Karpas-422 (cell line): Measurements from ENCODE around the gene CHRM2. TPM values are rescaled to one million over a fixed set of nuclear protein-coding genes. Genes with fewer than 3 reads are reported as not detected.

Source experiments
- DNase-seq: peaks from one replicate; pipeline ENCODE4 v3.0.0-alpha.2; 2015
- H2AFZ ChIP-seq: fragments of 200-600 bp; sonication (generic); 2 replicates; pipeline ENCODE4 v1.6.1; 2014; ENCODE audit warnings: antibody characterized with exemption, low read length, mixed read lengths
- H3K27ac ChIP-seq: fragments of 200-600 bp; sonication (generic); 2 replicates; pipeline ENCODE4 v1.5.1; 2014; ENCODE audit warnings: mild to moderate bottlenecking, low read length, moderate library complexity
- H3K27me3 ChIP-seq: fragments of 200-600 bp; sonication (generic); 2 replicates; pipeline ENCODE4 v1.6.1; 2014; ENCODE audit warnings: low read length, mixed read lengths
- H3K36me3 ChIP-seq: fragments of 200-600 bp; sonication (generic); 2 replicates; pipeline ENCODE4 v1.6.1; 2014; ENCODE audit warnings: low read length, mixed read lengths; ENCODE audit not compliant: insufficient read depth
- H3K4me1 ChIP-seq: fragments of 200-600 bp; sonication (generic); 2 replicates; pipeline ENCODE4 v1.6.1; 2014; ENCODE audit warnings: mild to moderate bottlenecking, low read length, mixed read lengths
- H3K4me2 ChIP-seq: fragments of 200-600 bp; sonication (generic); 2 replicates; pipeline ENCODE4 v1.6.1; 2014; ENCODE audit warnings: low read length, low read depth, mild to moderate bottlenecking; ENCODE audit not compliant: poor library complexity, severe bottlenecking
- H3K4me3 ChIP-seq: fragments of 200-600 bp; sonication (generic); 2 replicates; pipeline ENCODE4 v1.5.1; 2014; ENCODE audit warnings: mild to moderate bottlenecking, antibody characterized with exemption, low read length, mixed read lengths
- H3K79me2 ChIP-seq: fragments of 200-600 bp; sonication (generic); 2 replicates; pipeline ENCODE4 v1.6.1; 2014; ENCODE audit warnings: mild to moderate bottlenecking, low read length, mixed read lengths
- H3K9ac ChIP-seq: fragments of 200-600 bp; sonication (generic); 2 replicates; pipeline ENCODE4 v1.6.0; 2014; ENCODE audit warnings: low read length
- H3K9me2 ChIP-seq: fragments of 200-600 bp; sonication (generic), shearing (Covaris generic); replicated peaks from 2 replicates; pipeline ENCODE4 v1.6.0; 2014; ENCODE audit warnings: mild to moderate bottlenecking, low read length, moderate library complexity; ENCODE audit not compliant: insufficient read depth
- H3K9me3 ChIP-seq: fragments of 300-700, 200-600 bp; sonication (generic); 2 replicates; pipeline ENCODE4 v1.6.1; 2014; ENCODE audit warnings: low read length, mixed read lengths
- H4K20me1 ChIP-seq: fragments of 200-600 bp; sonication (generic); 2 replicates; pipeline ENCODE4 v1.6.1; 2014; ENCODE audit warnings: mild to moderate bottlenecking, antibody characterized with exemption, low read length, low read depth; ENCODE audit not compliant: insufficient read depth
- small RNA-seq: library from RNA; depleted of rRNA; stranded (forward); fragments of <200 nt; gene quantifications from one replicate; pipeline ENCODE3, GENCODE V24; 2014
- total RNA-seq: library from RNA; depleted of rRNA; stranded (reverse); fragments of >200 nt; shearing (Covaris generic); gene quantifications from 2 replicates; pipeline ENCODE4 v1.2.3, GENCODE V29; 2014; ENCODE audit warnings: low replicate concordance

Gene CHRM2
- total RNA-seq, 1 experiment from 2014 or later = not detected

GRCh38 chr7:137069249-137069963, 201.0 kb downstream of the CHRM2 start:
- H3K4me3 ChIP-seq = no peak overlapping the region
- H3K4me1 ChIP-seq = no peaks in the 10 kb centered on the region
- no peak for DNase-seq
- H3K27me3 ChIP-seq = no peaks in the 10 kb centered on the region
- no peak overlapping the region for H3K27ac ChIP-seq
- no peaks in the 10 kb centered on the region for H3K9me2 ChIP-seq
- H3K9ac ChIP-seq = no peak overlapping the region
- no peaks in the 10 kb centered on the region for H3K79me2 ChIP-seq
- H4K20me1 ChIP-seq = no peaks in the 10 kb centered on the region
- no peaks in the 10 kb centered on the region for H3K9me3 ChIP-seq
- H2AFZ ChIP-seq = no peak overlapping the region
- H3K4me2 ChIP-seq = no peak overlapping the region
- no peaks in the 10 kb centered on the region for H3K36me3 ChIP-seq

Small RNA genes lying within 50 kb of the gene (small RNA-seq; reads per million reads assigned to genes)
- gene KRT8P51 (not detected), gene MIR490 (not detected)
